ENCODE results near the gene COL4A1.

The COL4A1 gene

DNA sequence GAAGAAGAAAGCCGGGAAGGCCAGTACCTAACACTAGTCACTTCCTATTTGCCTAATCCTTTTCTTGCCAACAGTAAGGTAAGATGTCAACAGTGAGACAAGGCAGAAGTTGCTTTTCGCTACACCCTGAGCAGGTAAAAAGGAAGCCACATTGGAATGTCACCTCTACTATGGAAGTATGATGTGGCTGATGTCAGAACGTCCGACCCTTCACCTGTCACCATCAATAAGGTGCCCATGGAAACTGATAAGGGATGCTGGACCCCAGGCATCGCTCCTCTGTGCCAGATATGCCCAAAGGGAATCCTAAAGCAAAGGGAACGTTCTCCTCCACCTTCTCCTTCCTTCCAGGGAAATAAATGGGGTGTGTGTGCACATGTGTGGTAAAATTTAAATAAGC, 34.3 kb downstream of the COL4A1 start:
- DNase-seq: no peak

DNA sequence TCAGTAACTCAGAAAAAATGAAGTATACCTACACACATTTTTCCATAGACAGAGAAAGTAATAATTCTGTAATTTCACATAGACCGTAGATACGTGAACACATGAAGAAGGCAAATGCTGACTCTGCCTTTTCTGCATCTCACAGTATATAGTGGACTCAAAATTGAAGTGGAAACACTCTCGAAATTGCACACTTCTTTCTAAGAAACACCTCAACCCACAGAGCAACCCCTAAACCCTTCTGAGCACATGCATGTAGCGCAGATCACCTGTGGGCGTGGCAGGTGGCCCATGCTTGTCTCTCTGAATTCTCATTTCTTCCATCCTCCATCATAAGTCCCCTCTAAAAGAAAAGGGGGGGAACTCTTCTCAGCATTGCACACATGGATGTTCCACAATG, 34.7 kb downstream of the COL4A1 start:
- DNase-seq: no peak

DNA sequence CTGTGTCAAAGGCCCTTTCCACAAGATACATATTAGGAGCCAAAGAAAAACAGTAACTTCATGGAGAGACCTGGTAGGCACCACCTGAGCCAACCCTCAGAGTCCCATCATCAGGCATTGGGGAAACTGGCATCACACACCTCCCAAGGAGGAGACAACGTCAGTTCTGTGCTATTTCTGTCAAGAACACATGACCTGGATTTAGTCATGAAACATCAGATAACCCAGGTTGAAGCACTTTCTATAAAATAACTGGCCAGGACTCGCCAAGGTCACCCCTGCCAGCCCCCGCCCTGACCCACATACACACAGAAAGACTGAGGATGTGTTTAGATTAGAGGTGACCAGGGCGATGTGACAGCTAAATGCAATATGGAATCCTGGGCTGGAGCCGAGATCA, 35.6 kb downstream of the COL4A1 start:
- no peak for DNase-seq

DNA sequence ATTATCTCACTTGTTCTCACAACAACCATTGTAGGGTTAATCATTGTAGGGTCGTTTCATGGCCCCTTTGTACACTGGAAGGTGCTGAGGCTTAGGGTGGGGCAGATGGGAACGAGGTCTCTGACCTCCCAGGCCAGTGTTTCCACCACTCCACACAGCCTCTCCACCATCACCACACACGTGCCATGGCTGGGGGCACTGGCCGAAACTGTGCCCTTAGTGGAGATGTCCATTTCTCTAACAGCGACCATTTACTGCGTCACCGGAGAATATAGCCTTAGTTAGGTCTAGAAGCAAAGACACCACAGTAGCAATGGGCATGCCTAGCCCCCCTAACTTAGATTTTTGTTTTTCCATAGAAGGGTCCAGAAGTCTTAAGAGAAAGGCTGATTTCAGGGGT, 36.5 kb downstream of the COL4A1 start:
- DNase-seq: no peak

DNA sequence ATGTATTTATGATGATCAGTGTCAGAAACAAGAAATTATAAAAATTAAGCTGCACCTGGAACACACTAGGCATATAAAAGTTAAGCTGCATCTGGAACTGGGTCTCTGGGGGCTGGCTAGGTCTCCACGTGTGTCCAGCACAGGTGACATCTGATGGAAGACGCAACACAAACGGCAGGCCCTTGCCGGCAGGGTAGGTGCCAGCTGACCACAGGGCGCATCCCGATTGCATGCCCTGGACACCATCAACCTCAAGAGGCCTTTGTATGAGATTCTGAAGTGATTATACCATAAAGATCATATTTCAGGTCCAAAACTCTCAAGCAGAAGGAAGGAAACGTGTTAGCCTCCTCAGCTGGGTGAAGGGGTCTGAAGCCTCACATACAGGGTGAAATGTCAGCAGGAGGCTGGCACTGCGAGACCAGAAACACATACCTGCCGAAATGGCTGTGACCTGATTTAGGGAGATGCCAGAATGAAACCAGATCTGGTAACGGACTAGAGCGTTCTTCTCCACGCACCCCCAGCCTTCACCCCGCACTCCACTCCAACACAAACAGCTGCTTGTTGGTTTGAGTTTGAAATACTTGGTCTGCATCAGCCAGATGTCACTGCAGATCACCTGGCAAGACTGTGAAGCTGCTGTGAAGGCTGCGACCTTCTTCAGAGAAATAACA, 37.3 kb downstream of the COL4A1 start:
- no peak for DNase-seq

DNA sequence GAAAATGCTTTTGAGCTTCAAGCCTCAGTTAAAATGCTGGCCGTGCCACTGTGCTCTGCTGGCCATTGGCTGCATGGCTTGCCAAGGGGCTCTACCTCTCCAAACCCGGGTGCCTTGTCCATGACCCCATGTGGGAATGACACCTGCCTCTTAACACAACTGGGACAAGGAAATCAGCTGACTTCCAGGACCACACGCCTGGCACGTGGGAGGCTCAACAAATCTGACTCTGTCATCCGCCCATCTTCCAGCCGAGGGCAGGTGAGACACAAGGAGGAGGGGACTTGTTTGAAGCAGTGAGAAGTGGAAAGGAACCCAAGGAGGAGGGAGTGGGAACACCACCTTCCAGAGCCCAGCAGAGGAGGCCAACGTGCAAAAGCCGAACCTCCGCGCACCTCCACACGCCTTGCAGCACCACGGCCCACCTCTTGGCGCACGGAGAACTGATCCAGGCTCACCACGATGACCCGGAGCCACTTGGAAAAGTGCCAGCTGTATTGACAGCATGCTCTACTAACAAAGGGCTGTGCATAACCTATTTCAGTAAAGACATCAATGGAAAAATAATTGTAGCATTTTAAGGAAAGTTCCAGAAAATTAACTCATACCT, 38.3 kb downstream of the COL4A1 start:
- DNase-seq: no peak

DNA sequence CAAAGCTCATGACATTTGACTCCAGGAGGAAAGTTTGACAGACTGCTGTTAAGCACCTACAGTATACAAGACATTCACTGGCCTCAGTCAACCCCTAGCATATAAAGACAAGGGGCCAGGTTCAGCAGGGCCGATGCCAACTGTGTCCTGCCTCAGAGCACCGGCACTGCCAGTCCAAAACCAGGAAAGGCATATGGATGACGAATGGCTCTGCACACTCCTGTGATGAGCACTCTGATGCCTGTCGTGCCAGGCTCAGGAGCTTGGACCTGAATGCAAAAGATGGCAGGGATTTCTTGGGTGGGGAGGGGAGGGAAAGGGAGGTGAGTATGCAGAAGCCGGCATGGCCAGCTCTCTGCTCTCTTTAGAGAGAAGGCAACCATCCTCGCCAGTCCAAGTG, 38.9 kb downstream of the COL4A1 start:
- DNase-seq: no peak

DNA sequence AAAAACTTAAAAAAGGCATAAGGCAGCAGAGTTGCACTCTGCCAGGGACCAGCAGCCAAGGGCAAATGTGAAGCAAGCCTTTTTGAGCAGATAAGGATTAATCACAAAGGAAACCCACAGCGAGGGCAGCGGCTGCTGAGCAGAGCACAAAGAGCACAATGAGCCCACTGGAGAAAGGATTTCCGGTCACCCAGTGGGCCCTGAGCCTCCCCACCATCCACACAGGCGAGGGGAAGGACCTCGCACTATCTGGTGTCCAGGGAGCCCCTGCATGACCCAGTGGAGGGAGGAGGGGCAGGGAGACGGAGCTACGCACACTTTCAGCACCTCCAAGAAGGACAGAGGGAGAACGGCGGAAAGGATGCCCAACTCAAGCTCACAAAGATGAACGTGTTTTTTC, 40.0 kb downstream of the COL4A1 start:
- DNase-seq: no peak

DNA sequence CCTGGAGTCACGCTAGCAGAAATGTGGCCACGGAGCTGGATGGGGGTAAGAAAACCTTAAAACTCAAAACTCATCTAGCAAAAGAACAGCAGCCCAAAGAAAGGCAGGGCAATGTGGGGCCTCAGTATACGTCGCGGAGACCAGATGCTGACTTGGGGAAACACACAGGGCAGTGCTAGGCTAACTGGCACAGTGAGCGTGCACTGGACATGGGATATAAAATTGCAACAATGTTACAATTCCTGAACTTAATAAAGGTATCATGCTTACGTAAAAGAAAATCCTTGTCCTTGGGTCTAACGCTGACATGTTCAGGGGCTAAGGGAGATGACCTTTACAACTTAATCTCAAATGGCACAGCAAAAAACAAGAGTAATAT, 40.5 kb downstream of the COL4A1 start:
- DNase-seq: no peak

DNA sequence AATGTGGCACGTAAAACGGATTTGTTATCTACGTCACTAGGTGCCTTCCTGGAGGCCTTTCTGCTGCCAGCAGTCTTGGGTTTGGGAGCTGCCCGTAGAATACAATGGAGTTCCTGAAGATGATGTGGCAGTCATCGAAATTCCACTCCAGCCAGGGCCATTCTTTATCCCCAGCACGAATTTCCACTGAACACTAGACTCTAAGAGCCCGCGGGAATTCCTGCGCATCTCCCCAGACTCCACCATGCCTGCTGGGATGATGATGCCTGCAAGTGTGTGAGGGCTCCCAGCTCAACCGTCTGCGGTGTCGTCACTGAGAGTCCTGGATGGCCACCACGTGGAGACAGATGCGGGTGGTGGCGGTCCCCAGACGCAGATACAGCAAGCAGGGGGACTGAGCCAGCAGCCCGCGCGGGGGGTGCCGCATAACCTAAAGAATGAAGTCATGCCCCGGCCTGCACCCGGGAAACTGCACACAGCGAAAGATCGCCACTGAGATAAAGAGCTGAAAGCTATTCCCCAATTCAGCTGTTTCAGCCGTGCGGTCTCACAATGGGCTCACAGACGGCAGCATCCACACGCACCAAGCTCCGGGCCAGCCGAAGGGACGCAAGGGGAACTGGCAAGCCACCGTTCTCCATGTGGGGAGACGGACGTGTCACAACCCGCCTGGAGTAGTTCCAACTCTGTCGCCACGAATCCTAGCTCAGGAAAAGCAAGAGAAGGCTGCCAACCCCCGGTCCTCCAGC, 41.1 kb downstream of the COL4A1 start:
- DNase-seq: no peak

DNA sequence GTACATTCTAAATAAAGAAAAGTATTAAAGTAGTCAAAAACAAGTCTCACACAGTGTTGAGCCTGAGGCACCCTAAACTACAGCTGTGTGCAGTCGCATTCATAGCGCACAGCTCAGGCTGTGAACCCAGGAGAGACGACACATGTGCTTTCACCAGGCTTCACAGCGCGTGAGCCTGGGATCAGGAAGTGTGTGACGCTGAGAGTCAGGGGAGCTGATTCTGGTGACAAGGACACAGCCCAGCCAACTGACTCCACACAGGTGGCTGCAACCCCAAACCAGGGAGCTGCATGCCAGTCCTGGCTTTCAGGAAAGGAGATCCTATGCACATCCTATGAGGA, 41.6 kb downstream of the COL4A1 start:
- no peak for DNase-seq

DNA sequence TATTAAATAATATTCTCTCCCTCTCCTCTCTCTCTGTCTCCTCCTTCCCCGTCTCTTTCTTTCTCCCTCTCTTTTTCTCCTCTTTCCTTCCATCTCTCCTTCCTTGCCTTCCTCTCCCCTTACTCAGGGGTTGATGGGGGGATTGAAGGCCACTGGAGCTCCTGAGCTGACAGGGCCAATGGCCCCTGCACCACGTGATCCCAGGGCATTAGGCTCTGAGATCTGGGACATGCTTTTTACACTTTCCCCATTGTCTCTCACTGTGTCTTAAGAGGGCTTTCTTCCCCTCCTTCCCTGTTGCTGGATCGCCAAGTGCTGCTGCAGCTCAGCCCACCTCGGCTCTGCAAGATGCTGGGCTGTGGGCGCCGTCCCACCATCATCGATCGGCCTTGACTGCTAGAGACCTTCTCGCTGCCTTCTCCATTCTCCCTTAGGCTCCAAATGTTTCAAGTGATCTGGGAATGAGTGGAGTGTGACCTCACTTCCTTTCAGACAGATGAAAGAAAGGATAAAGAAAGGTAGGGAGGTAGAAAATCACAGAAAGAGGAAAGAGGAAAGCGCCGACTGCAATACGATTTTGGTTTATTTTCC, 42.2 kb downstream of the COL4A1 start:
- no peak for DNase-seq

DNA sequence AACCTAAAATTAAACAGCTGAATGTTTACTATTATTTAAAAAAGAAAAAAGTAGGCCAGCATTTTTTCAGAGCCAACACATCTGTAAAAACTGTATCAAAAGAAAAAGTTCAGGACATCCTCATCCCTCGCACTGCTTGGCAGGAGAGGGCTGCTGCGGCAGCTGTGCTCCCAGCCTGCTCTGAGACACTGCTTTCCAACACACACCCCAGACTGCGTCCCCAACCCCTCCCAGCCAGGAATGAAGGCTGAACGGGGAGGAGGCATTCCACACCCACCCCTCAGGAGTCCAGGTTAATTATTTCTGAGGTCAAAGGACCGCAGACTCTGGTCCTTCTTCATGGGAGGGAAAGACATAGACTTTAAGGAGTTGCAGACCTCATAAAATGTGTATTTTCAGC, 43.1 kb downstream of the COL4A1 start:
- no peak for DNase-seq

DNA sequence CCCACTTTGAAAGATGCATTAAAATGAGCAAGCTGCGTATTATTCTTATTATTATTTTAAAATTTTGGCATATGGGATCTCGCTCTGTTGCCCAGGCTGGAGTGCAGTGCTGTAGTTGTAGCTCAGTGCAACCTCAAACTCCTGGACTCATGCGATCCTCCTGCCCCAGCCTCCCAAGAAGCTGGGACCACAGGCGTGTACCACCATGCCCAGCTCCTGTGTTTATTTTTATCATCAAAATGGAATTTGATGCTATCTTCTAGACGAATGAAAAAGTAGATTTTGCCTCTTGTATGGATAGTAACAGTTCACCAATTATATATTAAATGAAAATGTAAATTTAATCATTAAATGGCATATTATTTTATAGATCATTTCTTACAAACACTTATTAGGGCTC, 43.6 kb downstream of the COL4A1 start:
- DNase-seq: no peak

DNA sequence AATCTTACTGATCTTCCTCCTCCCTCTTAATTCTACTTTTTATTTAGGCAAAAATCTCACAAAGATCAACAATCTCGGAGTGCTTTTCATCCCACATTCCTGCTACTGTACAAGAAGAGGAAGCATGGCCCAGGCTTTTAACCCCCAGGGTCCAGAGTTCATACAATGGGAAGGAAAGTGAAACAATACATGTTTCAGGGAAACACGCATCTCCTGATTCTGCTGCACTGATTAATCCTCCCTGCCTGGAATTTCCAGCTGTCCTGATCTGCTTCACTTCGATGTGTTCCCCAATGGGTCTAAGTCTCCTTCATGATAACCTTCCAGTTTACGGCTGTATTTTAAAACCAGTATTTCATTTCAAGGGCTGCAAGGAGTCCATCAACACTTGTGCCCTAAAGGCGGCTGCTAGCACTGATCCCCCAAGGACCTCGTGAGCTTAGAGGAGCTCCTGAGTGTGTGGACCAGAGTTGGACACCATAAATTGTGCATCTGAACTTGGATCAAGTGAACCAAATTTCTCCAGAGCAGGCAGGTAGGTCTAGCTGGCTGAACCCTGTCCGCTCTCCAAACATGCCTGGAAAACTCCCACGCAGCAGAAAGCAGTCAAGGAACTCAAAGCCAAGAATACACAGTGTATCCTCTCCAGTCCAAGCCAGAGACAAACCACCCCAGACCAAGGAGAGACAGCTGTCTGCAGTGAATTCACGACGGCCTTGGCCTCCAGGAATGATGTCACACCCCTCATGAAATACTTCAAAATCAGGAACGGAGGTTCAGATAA, 44.3 kb downstream of the COL4A1 start:
- DNase-seq: no peak

DNA sequence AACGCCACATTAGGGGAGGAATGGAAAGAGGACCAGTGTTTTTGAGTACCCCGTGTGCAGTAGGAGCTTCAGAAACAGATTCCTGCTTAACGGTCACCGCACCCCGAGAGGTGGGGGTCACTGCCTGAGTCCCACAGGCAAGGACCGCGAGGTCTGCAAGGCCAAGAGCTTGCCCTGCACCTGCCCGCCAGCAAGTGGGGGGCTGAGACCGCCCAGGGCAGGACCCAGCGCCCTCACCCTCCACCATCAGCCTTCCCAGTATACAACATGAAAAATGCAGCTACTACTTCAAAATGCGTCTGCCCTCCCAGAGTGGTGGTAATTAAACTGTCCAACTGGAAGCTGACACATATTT, 44.9 kb downstream of the COL4A1 start:
- no peak for DNase-seq

DNA sequence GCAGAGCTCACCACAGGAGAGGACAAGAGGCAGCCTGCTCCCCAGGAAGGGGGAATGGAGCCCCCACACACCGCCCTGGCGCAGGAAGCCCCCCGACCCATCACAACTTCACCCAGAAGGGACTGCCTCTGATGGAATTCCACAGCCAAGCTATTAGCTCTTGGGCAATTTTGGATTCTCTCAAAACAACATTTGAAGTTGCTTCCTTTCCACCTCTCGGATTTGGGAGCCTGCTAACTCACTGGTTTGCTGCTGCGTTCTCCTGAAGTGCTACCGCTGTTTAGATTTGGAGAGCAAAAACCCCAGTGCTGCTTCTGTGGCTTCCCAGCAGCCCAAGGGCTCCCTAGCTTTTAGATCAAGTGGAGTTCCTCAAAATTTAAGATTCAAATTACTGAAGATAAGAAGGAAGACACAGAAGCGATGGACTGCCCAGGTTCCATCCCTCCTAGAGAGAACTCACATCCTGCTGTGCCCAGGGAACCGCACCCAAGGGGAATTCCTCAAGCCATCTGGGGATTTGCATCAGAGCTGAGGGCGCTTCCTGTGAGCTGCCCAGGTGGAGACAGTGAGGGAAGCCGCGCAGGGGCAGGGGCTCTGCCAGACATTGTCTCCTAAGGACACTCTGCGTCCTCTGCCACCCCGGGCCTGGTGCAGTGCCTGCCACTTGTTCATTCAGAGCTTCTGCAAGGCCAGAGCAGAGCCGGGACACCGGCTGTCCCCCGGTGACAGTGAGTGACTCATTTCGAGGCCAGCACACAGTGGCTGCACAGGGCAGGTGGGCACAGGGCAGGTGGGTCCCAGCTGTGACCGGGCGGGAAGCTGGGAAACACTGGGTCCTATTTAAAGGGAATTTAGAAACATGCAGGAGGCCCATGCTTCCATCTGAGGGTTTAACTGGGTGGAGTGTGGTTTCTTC, 45.5 kb downstream of the COL4A1 start:
- peak in 1 of 2 experiments; percentile 2 for DNase-seq

DNA sequence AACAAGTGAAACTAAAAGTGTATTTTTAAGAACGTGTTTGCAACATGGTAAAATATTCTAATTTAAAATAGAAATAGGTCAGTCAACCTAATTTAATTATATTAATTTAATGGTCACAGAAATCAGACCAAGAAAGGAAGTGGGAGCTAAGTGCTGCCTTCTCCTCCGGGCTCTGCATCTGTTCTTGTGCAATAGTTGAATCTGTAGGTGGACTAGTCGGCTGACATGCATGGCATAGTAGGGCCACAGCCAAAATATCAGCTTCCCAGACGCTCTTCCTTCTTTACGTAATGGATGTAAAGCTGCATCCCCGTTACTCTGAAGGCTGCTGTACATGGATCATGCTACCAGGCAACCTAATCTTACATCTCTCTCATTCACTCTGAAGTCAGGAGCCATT, 47.3 kb downstream of the COL4A1 start:
- DNase-seq: no peak

DNA sequence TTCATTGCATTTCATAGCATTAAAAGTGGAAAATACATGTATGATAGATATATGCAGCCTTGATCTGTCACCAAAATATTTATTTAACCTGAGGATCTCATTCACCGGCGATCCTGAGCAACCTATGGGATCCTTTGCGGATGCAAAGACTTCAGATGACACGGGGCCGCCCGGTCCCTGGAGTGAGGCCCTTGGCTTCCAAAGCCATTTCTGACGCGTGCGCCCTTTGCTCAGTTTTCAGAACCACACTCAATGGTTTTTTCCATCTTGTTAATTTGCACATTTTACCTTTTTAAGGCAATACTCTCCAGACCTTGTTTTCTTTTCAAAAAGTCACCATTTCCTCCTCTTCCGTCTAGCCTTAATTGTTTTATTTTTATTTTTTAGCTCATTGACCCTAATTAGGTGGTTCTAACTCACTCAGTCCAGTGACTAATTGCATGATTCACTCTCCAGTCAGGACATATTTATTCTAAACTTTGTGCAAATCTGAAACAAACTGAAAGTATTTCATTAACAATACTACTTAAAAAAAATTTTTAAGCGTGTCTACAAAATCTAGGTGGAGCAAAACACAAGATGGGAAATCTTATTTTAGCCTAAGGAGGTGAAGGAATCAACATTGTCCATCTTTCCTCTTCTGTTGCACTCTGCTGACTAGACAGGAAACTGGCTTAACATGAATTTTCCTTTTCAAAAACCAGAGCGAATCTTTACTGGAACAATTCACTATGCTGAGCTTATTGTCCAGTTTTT, 47.9 kb downstream of the COL4A1 start:
- DNase-seq: no peak

DNA sequence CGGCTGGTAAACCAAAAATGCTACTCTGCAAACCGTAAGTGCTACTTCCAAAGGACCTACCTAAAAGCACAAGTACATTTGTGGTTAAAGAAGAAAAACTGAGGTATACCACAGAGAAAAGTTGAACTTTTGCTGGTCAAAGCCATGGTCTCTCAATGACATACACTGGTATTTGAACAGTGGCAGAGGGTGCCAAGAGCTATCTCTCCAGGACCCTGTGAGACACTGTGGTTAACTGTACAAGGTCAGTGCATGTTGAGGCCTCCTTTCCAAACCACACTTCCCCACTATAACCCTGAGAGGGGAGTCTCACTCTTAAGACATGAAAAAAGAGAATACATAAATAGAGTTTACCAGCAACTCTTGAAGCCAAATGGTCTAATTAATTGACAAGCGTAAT, 49.5 kb downstream of the COL4A1 start:
- DNase-seq: no peak

DNA sequence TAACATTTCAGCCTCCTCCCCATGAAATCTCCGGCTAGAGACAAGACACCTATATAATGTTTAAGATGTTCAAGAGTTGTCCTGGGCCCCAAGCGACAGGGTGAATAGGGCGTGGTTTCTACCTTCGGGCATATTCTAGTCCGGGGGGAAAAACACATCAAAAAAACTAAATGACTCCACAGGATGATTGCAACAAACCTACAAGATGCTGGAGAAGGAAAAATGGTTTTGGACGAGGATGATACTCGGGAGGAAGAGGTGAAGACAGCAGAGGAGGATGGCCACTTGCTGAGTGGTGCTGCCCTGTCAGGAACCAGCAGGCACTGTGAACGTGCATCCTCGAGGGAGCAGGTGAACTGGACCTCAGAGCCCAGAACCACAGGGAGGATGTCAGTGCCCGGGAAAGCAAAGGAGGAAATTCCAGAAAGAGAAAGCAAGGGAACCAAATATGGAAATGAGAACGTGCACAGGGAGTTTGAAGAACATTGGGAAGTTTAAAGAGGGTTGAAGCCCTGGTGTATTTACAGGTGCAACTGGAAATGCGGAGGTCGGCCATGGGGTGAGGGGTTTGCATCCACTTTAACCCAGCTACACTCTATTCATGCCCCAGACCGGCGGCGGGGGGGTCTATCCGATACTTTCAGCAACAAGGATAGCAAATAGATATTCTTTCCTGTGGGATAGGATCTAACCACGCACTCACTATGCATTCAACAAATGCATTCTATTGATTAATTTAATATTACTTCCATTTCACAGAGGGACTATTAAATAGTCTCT, 50.6 kb downstream of the COL4A1 start:
- no peak for DNase-seq

Measured in SW 1271 (cell line).